H9 (cell line): ENCODE measurements around the gene KDM1B. TPM values are rescaled to one million over a fixed set of nuclear protein-coding genes. Genes with fewer than 3 reads are reported as not detected.
A peak's percentile ranks its signal among the peaks of the same experiment; 100 is the strongest.

Source experiments
- DNase-seq: peaks from one replicate; pipeline ENCODE4 v3.0.0-alpha.2; 2017
- H2AFZ ChIP-seq: one replicate; pipeline ENCODE4 v1.6.1; 2013; ENCODE audit warnings: mild to moderate bottlenecking, low read length, control low read depth, moderate library complexity
- H2AK5ac ChIP-seq: 2 replicates; pipeline ENCODE4 v1.6.1; 2013; ENCODE audit warnings: low read length, control low read depth, mixed read lengths; ENCODE audit not compliant: insufficient read length
- H2BK120ac ChIP-seq: one replicate; pipeline ENCODE4 v1.6.1; 2013; ENCODE audit warnings: low read depth, mild to moderate bottlenecking, low read length, control low read depth, inconsistent platforms; ENCODE audit not compliant: poor library complexity, severe bottlenecking
- H2BK12ac ChIP-seq: 2 replicates; pipeline ENCODE4 v1.6.1; 2013; ENCODE audit warnings: low read length, control low read depth, mixed read lengths, low read depth; ENCODE audit not compliant: insufficient read length
- H2BK15ac ChIP-seq: 2 replicates; pipeline ENCODE4 v1.6.1; 2013; ENCODE audit warnings: low read depth, low read length, control low read depth
- H2BK20ac ChIP-seq: one replicate; pipeline ENCODE4 v1.6.1; 2013; ENCODE audit warnings: low read depth, mild to moderate bottlenecking, low read length, control low read depth, inconsistent platforms; ENCODE audit not compliant: poor library complexity, severe bottlenecking
- H2BK5ac ChIP-seq: 2 replicates; pipeline ENCODE4 v1.6.1; 2013; ENCODE audit warnings: low read length, control low read depth, mixed read lengths; ENCODE audit not compliant: insufficient read length
- H3K14ac ChIP-seq: 2 replicates; pipeline ENCODE4 v1.6.1; 2013; ENCODE audit warnings: low read length, control low read depth; ENCODE audit not compliant: insufficient read depth
- H3K18ac ChIP-seq: 2 replicates; pipeline ENCODE4 v1.6.1; 2013; ENCODE audit warnings: low read depth, mild to moderate bottlenecking, mixed read lengths, low read length, control low read depth; ENCODE audit not compliant: insufficient read length
- H3K23ac ChIP-seq: 2 replicates; pipeline ENCODE4 v1.6.1; 2013; ENCODE audit warnings: low read length, control low read depth, mixed read lengths, low read depth; ENCODE audit not compliant: insufficient read length
- H3K23me2 ChIP-seq: 2 replicates; pipeline ENCODE4 v1.6.1; 2013; ENCODE audit warnings: low read depth, mild to moderate bottlenecking, mixed read lengths, low read length, control low read depth; ENCODE audit not compliant: insufficient read length, poor library complexity, severe bottlenecking
- H3K27ac ChIP-seq: 2 replicates; pipeline ENCODE4 v1.5.1; 2013; ENCODE audit warnings: low read length, control low read depth, mixed read lengths, low read depth; ENCODE audit not compliant: insufficient read length
- H3K27me3 ChIP-seq: 2 replicates; pipeline ENCODE4 v1.6.1; 2013; ENCODE audit warnings: low read length, control low read depth, inconsistent platforms; ENCODE audit not compliant: insufficient read depth
- H3K4ac ChIP-seq: 2 replicates; pipeline ENCODE4 v1.6.1; 2013; ENCODE audit warnings: low read depth, mild to moderate bottlenecking, control low read depth, inconsistent platforms, low read length, moderate library complexity
- H3K4me1 ChIP-seq: 2 replicates; pipeline ENCODE4 v1.6.1; 2013; ENCODE audit warnings: low read length, control low read depth, inconsistent platforms; ENCODE audit not compliant: insufficient read depth
- H3K4me2 ChIP-seq: 2 replicates; pipeline ENCODE4 v1.6.1; 2013; ENCODE audit warnings: low read length, control low read depth, mixed read lengths; ENCODE audit not compliant: insufficient read length, insufficient read depth
- H3K56ac ChIP-seq: 2 replicates; pipeline ENCODE4 v1.6.1; 2013; ENCODE audit warnings: low read depth, mild to moderate bottlenecking, mixed read lengths, low read length, control low read depth; ENCODE audit not compliant: insufficient read length
- H3K79me1 ChIP-seq: 2 replicates; pipeline ENCODE4 v1.6.1; 2013; ENCODE audit warnings: low read depth, mild to moderate bottlenecking, moderate library complexity, low read length, control low read depth, inconsistent platforms; ENCODE audit not compliant: insufficient read depth, poor library complexity, severe bottlenecking
- H3K79me2 ChIP-seq: 2 replicates; pipeline ENCODE4 v1.6.1; 2013; ENCODE audit warnings: low read length, control low read depth, inconsistent platforms; ENCODE audit not compliant: insufficient read depth
- H3K9ac ChIP-seq: 2 replicates; pipeline ENCODE4 v1.6.1; 2013; ENCODE audit warnings: low read length, control low read depth, mixed read lengths; ENCODE audit not compliant: insufficient read length; ENCODE audit errors: extremely low read depth
- H3K9me3 ChIP-seq: one replicate; pipeline ENCODE4 v1.6.1; 2013; ENCODE audit warnings: low read depth, low read length, inconsistent platforms; ENCODE audit not compliant: control insufficient read depth
- H3T11ph ChIP-seq: one replicate; pipeline ENCODE4 v1.6.1; 2013; ENCODE audit warnings: mild to moderate bottlenecking, low read length, control low read depth, inconsistent platforms
- H4K20me1 ChIP-seq: one replicate; pipeline ENCODE4 v1.6.1; 2013; ENCODE audit not compliant: control insufficient read depth, insufficient read length, insufficient read depth
- H4K5ac ChIP-seq: 2 replicates; pipeline ENCODE4 v1.6.1; 2013; ENCODE audit warnings: low read depth, mild to moderate bottlenecking, mixed read lengths, low read length, control low read depth; ENCODE audit not compliant: insufficient read length
- H4K8ac ChIP-seq: replicated peaks from 2 replicates; pipeline ENCODE4 v1.6.1; 2013; ENCODE audit warnings: low read length, control low read depth, mixed read lengths, low read depth; ENCODE audit not compliant: insufficient read length
- H4K91ac ChIP-seq: 2 replicates; pipeline ENCODE4 v1.6.1; 2013; ENCODE audit warnings: low read depth, mild to moderate bottlenecking, moderate library complexity, mixed read lengths, low read length, control low read depth; ENCODE audit not compliant: insufficient read length
- H3K27ac Mint-ChIP-seq, 3 experiments: 2 replicates in 2 of 3; 3 replicates in 1 of 3; pipeline ENCODE4 v1.8.0; 2020 to 2021; ENCODE audit warnings: mixed read lengths in 3 of 3, mild to moderate bottlenecking in 1 of 3, moderate library complexity in 1 of 3
- H3K27me3 Mint-ChIP-seq: 2 replicates; pipeline ENCODE4 v1.8.0; 2021; ENCODE audit warnings: low read depth, mild to moderate bottlenecking, moderate library complexity, mixed read lengths
- H3K36me3 Mint-ChIP-seq, 3 experiments: 2 replicates in 2 of 3; 3 replicates in 1 of 3; pipeline ENCODE4 v1.8.0; 2020 to 2021; ENCODE audit warnings: low read depth in 3 of 3, mixed read lengths in 3 of 3; ENCODE audit not compliant: insufficient read depth in 1 of 3
- H3K4me1 Mint-ChIP-seq, 2 experiments: 2 replicates each; pipeline ENCODE4 v1.8.0; 2020; ENCODE audit warnings: mixed read lengths in 2 of 2
- H3K4me3 Mint-ChIP-seq, 2 experiments: 2 replicates in 1 of 2; 3 replicates in 1 of 2; pipeline ENCODE4 v1.8.0; 2020 to 2021; ENCODE audit warnings: mild to moderate bottlenecking in 2 of 2, mixed read lengths in 2 of 2, moderate library complexity in 1 of 2
- H3K9me3 Mint-ChIP-seq, 2 experiments: 2 replicates in 1 of 2; 3 replicates in 1 of 2; pipeline ENCODE4 v1.8.0; 2020; ENCODE audit warnings: mild to moderate bottlenecking in 2 of 2, mixed read lengths in 2 of 2, moderate library complexity in 1 of 2
- CTCF ChIP-seq: fragments of 200-600 bp; sonication (generic); conservative IDR thresholded peaks from 3 replicates; pipeline ENCODE4 v1.8.0; 2021; ENCODE audit warnings: antibody characterized with exemption, mild to moderate bottlenecking
- WGBS: extraction: QIAGEN DNeasy Blood & Tissue Kit; methylation state at CpG from one replicate; pipeline ENCODE4 v1.1.7; 2013; ENCODE audit warnings: missing lambda C conversion rate, low lambda C conversion rate, mixed read lengths; ENCODE audit not compliant: insufficient read length; ENCODE audit errors: extremely low coverage; 5-methylcytosine and 5-hydroxymethylcytosine counted together
- total RNA-seq: library from RNA; stranded (reverse); gene quantifications from 2 replicates; pipeline ENCODE4 v1.2.1, GENCODE V29; 2021

Gene KDM1B
- total RNA-seq, 1 experiment from 2014 or later: 5.4 TPM

GRCh38 chr6:18122128-18123093 lies 32.8 kb upstream of the KDM1B start, which contains the start of gene NHLRC1:
TSS of gene NHLRC1 (minus strand) at chr6:18122677. CDS start at chr6:18122606, 71 bp downstream.
- Histone ChIP-seq H3K27me3 (no peaks in the 10 kb centered on the region), H3K4me1 (no peaks in the 10 kb centered on the region), H3K23me2 (peaks cover 5% of the 10 kb centered on the region), H2AK5ac (no peak within 1 kb of the TSS), H3K9ac (no peak within 1 kb of the TSS), H3K18ac (peak within 1 kb of the TSS; percentile 90), H3K27ac (no peak within 1 kb of the TSS), H3K4ac (no peak within 1 kb of the TSS), H3K56ac (no peak within 1 kb of the TSS), H4K8ac (no peak within 1 kb of the TSS), H3K23ac (no peak within 1 kb of the TSS), H2BK5ac (no peak within 1 kb of the TSS), H2BK12ac (no peak within 1 kb of the TSS), H2BK20ac (no peak within 1 kb of the TSS), H3K4me2 (peak within 1 kb of the TSS; percentile 52), H2BK120ac (no peak within 1 kb of the TSS), H3K79me1 (no peaks in the 10 kb centered on the region), H3T11ph (no peak within 1 kb of the TSS), H4K91ac (no peak within 1 kb of the TSS), H2AFZ (no peak within 1 kb of the TSS), H2BK15ac (no peak within 1 kb of the TSS), H4K5ac (peak within 1 kb of the TSS; percentile 15), H3K9me3 (no peaks in the 10 kb centered on the region), H3K79me2 (no peaks in the 10 kb centered on the region), H3K14ac (peak within 1 kb of the TSS; percentile 83; the same call in 1 of the 2 replicates), H4K20me1 (no peaks in the 10 kb centered on the region)
- no peaks in the 10 kb centered on the region; a peak in 1 of 5 replicates for H3K9me3 Mint-ChIP-seq
- DNase-seq: peak; percentile 88
- H3K4me1 Mint-ChIP-seq: peaks cover 8 to 9% of the 10 kb centered on the region in 2 experiments
- peaks cover 21% of the 10 kb centered on the region for H3K27me3 Mint-ChIP-seq
- no CpG with 5 or more reads among the region's 82 CpGs for WGBS
- H3K27ac Mint-ChIP-seq: peak within 1 kb of the TSS in 1 of 3 experiments; percentile 15; a peak in 1 of 7 replicates
- peak within 1 kb of the TSS; percentile 55 to 73 for H3K4me3 Mint-ChIP-seq
- peak; percentile 87 for TF ChIP-seq CTCF
- H3K36me3 Mint-ChIP-seq: no peaks in the 10 kb centered on the region
